Cardiac septum (tissue), 1 donor: ENCODE data around the gene SMARCAD1. TPM values are rescaled to one million over a fixed set of nuclear protein-coding genes. Genes with fewer than 3 reads are reported as not detected.

Experiments
- DNase-seq: peaks from one replicate; pipeline ENCODE4 v3.0.0-alpha.2; 2020; ENCODE audit warnings: low spot score
- intact Hi-C: fragments of 100-400 bp; cut with DNase I; formaldehyde crosslinking; loops from one replicate; pipeline ENCODE4 v1.14.0; 2022
- total RNA-seq: library from RNA; stranded (reverse); fragmentation: NEBNext Ultra II Directional; extraction: Animal tissue kit (Norgen Biotek cat#: 25700); gene quantifications from one replicate; pipeline ENCODE4 v1.2.1, GENCODE V29; 2021
- donor health status: DM: no; HTN: no; CAD: no.

Gene SMARCAD1
- total RNA-seq, 1 donor from 2014 or later: 11.8 TPM

DNA sequence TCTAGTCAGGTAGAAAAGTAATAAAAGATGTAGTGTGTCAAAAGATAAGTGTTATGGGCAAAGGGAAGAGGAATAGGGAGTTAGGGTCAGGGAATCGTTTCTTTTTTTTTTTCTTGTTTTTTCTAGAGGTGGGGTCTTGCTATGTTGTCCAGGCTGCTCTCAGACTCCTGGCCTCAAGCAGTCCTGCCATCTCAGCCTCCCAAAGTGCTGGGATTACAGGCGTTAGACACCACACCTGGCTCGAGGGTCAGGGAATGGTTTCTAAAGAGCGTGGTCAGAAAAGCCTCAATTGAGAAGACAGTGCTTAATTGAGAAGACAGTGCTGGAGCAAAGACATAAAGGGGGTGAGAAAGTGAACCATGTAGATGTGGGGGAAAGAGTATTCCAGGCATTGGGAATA lies 19.1 kb downstream of the SMARCAD1 start:
- intact Hi-C loops: no loop called here
- no peak for DNase-seq

DNA sequence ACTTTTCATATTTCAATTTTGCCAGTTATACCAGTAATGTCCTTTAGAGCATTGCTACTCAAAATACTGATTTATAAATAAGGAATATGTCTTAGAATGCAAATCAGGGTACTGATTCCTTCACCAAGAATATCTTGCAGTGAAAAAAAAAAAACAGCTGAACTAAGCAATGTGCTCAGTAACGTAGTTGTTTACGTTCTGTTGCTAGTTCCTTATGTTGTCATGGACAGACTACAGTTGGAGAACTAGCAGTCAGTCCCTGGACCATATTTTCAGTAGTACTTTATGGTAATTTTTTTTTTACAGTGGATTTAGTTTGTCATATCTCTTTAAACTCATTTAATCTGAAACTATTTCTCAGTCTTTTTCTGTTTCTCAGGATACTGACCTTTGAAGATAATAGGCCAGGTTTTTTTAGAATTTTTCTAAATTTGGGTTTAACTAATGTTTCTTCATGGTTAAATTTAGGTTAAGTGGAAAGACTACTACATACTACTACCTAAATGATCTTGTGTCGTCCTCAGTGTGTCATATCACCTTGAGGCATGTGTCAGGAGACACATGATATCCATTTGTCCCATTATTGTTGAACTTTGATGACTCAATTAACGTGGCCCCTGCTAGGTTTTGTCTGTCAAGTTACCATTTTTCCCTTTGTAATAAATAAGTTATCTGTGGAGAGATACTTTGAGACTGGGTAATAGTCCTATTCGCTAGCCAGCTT lies 21.0 kb downstream of the SMARCAD1 start:
- intact Hi-C loops: no loop called here
- no peak for DNase-seq

DNA sequence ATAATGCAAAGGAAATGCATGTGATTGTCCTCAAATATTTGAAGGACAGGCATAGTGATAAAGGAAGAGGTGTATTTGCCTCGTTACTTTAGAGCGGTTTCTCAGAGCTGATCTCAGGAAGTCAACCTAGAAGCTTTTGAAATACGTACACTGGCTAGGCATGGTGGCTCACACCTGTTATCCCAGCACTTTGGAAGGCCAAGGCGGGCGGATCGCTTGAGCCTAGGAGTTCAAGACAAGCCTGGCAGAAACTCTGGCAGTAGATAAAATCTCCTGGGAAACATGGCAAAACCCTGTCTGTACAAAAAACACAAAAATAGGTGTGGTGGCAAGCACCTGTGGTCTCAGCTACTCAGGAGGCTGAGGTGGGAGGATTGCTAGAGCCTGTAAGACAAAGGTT lies 24.9 kb downstream of the SMARCAD1 start:
- no peak for DNase-seq
- intact Hi-C loops: no loop called here

DNA sequence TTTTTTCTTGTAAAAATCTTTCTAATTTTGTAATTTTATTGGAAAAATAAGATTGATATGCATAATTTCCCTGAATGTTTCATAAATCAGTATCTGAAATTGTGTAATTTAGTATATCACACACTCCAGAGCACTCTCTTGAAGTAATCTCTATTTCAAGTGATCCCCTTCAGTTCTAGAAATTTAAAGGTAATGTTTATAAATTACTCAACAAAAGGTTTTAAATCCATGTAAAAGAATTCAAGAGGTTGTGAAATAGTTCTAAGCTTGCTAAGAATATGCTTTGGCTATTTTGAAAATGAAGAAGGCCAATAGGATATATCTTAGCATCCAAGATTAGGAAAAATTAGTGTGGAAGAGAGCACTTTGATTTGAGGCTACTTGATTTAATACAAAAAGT lies 28.2 kb downstream of the SMARCAD1 start:
- intact Hi-C loops: no loop called here
- no peak for DNase-seq

DNA sequence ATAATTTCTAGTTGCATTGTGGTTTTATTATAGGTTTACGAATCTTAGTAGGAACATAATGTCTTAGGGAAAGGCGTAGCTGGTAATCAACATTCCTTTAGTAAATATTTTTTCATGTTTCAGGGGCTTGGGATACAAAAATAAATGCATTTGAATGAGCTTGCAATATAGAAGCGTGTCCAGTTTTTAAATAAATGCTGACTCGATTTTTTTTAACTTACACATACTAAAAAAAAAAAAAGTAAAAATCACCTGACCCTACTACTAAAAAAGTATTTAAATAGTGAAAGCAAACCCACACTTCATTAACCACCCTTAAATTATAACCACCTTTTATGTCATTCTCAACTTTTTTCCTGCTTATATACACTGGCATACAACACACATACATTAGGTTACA lies 29.6 kb downstream of the SMARCAD1 start:
- intact Hi-C loops: no loop called here
- no peak for DNase-seq

DNA sequence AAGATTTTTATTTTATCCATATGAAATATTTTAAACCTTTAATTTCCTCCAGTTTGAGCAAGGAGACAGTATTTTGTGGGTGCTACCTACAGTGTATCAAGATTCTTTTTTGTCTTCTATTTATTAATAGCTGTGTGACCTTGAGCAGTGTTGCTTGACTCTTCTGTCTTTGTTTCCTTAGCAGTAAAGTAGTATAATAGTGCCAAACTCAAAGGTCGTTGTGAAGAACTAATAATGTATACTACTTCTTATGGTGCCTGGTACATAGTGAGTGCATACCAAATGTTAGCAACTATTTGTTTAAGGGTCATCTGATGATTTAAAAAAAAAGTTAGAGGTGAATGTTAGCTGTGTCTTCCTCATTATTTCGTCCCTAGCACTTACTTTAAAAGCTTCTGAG lies 30.5 kb downstream of the SMARCAD1 start:
- no peak for DNase-seq
- intact Hi-C loops: no loop called here

DNA sequence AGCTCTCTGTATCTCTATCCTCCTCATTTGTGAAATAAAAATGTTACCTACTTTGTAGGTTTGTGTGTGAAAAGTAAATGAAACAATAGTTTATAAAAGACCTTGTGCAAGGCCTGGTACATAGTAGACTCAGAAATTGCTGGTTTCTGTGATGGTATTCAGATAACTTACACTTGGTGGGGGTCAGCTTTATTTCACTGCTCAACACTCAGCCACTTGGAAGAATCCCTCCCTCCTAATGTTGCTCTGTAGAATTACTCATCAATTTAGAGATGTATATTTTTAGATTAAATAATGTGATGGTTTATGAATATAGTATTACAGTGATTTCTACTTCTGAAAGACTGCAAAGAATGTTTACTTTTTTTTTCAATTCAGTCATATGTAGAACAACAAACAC lies 32.7 kb downstream of the SMARCAD1 start:
- intact Hi-C loops: no loop called here

DNA sequence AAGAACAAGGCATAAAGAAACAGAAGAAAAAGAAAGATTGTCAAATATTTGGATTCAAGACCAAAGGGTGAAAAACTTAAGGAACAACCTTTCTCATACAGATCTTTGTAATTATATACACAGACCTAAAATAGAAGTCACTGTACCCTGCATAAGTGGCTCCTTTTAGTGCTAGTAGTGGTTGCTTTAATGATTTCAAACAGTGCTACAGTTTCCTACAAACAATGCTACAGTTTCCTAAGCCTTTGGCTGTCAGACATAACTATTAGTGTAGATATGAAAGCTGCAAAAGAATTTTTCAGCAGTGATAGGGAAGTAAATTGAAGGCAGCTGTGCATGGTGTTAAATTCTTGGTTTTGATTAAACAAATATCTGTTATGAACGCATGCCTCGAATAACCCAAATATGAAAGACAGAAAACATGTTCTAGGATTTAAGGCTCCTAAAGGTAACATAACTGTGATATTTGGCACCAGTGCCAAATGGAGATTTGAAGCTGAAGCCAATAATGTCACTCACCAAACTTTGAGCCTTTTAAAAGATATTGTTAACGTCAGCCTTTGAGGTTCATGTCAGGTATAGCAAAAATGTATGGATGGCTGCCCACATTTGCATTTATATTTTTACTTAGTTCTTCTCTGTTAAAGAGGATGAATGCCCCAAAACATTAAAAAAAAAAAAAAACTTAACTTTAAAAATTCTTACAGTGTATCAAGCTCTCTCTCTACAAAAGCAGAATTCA lies 36.6 kb downstream of the SMARCAD1 start:
- no peak for DNase-seq
- intact Hi-C loops: no loop called here

More for the DNA sequence above, 32.7 kb downstream of the SMARCAD1 start:
- DNase-seq: no peak

DNA sequence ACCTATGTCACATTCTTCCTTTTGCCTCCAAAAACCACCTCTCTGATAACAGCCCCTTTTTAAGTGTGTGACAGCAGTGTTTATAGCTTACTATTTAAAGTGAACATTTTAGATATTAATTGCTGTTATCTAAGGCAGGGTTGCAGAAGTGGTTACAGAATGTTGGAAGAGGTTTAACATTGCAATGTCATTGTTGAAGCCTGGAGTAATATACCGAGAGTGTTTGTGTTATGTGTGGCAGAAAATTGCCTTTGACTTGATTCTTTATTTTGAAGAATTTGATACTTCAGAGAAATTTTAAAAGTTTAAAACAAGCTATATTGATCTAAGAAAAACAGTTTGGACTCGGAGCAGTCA lies 37.1 kb downstream of the SMARCAD1 start:
- intact Hi-C loops: no loop called here
- DNase-seq: no peak

DNA sequence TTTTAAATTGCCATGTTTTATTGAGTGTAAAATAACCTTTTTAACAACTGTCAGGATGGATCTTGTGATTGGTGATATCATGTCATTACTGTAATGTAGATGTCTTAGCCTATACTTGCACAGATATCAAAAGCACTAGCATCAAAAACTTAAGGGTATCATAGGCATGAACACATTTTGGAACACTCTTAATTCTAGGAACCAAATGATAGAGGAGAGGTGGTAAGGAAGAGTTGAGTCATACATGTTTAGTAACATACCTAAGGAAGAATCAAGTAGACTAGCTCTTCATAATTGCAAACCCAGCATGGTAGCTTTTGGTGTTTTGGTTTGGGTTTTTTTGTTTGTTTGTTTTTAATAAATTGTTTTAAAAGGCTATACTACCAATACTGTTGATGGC lies 43.4 kb downstream of the SMARCAD1 start:
- intact Hi-C loops: loop anchor here (10.0 kb wide), 1 partner anchor 356 kb away; no protein-coding TSS in a partner anchor

DNA sequence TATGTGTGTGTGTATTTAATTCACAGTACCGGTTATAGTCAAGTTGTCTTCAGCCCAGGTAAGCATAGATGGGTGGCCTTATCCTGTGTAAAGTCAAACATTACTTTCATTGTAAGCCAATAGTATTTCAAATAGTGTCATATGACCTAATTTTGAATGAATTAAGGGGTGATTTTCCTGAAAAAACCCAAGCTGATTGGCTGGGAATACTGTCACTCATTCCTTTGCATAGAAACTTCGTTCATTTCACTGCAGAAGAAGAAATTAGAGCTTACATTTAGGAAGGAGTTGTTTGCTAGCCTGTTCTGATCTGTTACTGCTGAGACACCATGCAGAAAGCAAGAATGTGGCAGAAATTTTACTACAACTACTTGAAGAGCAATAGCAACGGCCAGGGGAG lies 45.4 kb downstream of the SMARCAD1 start:
- intact Hi-C loops: loop anchor here (10.0 kb wide), 1 partner anchor 358 kb away; no protein-coding TSS in a partner anchor
- DNase-seq: no peak

More for the DNA sequence above, 43.4 kb downstream of the SMARCAD1 start:
- DNase-seq: no peak

DNA sequence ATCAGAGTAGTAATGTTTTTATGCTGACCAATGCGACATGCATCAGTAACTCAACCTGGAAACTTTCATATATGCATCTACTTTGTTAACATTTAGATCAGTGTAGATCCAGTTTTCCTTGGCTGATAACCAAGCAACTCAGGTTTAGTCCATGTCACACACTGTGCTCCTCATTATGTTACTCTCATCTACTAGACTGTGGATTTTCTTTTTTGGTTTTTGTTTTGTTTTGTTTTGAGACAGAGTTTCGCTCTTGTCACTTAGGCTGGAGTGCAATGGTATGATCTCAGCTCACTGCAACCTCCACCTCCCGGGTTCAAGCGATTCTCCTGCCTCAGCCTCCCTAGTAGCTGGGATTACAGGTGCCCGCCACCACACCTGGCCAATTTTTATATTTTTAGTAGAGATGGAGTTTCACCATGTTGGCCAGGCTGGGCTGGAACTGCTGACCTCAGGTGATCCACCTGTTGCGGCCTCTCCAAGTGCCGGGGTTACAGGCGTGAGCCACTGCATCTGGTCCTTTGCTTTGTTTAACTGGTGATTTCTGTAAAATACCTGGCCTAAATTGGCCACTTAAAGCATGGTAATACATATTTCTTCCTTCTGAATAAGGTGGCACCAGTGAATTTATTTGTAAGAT lies 48.6 kb downstream of the SMARCAD1 start:
- no peak for DNase-seq
- intact Hi-C loops: loop anchor here (5.0 to 10.0 kb wide), 2 partner anchors 361 to 464 kb away; no protein-coding TSS in a partner anchor

DNA sequence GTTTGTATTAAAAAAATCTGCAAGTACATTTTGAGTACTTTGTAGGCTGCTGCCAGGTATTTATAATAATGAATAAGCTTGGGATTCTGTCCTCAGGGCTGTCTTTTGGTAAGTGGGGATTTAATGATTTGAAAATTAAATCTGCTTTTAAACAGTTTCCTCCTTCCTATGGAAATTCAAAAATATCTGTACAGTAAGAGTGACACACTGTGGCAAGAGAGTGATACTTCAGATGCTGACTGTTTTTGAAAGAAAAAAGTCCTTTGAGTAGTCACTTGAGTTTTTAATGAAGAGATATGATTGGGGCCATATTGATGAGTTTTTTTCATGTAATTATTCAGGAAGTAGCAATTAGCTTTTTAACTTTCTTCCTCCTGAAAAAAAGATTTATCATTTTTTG lies 49.2 kb downstream of the SMARCAD1 start:
- intact Hi-C loops: loop anchor here (5.0 to 10.0 kb wide), 2 partner anchors 362 to 465 kb away; no protein-coding TSS in a partner anchor
- DNase-seq: no peak

DNA sequence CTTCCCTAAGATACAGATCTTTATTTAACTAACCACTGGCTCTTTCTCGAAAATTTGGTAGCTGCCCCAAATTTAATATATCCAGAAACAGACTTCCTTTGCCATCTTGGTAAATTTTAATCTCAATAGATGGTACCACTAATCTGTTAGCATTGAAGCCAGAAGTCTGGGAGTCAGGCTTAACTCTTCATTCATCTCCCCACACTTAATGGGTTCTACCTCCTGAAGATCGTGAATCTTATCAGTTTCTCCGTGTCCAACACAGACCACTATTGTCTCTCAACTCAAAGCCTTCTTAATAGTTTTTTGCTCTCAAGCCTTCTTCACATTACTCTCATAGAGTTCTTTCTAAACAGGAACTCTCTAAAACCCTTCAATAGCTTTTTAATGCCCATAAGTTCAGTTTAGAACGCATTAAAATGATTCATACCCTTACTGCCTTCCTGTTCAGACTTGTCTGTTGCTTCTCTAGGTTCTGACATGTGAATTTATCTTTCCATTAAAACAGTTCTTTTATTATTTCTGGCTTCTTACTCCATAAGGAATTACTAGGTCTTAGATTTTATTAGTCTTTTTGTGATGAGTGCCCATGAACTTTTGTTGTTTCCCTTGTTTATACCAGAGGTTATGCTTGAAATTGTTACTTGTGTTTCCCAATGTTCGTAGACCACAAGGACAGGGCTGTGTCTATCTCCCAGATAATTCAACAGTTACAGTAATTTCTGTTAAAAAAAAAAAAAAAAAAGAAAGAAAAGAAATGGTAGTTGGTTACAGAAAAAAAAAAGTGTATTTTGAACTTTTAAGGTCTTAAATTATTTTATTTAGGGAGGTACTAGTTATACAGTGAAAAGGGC lies 54.7 kb downstream of the SMARCAD1 start:
- intact Hi-C loops: no loop called here
- DNase-seq: no peak

DNA sequence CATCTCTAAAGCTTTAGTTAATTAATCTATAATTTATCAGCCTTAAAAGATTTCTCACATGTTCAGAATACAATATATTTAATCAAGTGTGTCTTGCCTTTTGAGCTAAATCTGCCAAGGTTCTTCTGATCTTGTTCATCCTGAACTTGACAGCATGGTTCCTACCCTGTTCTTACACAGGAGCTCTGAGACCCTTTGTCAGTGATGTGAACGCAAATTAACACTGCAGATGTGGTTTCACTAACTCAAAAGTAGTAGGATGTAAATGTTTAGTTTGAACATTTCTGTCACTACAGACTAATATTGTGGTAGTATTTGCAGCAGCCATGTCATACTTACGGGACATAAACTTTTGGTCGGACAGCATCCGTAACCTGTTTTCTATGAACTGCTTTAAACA lies 59.4 kb downstream of the SMARCAD1 start:
- DNase-seq: no peak
- intact Hi-C loops: no loop called here

DNA sequence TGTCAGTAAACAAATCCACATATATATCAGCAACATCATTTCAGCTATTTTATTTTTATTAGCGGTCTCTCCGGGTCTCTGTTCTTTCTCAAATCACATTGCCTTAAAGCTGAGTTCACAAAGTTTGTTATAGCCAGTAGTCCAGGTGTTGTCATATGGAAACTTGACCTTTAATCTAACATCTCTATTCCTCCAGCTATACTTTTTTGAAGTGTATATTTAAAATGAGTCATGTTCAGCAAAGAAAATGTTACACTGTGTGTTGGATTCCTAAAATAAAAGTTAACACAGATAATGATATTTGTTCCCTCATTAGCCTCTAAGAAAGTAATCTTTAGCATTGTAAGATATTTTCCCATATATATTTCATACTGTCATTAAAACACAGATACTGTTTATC lies 63.6 kb downstream of the SMARCAD1 start:
- DNase-seq: no peak
- intact Hi-C loops: no loop called here

DNA sequence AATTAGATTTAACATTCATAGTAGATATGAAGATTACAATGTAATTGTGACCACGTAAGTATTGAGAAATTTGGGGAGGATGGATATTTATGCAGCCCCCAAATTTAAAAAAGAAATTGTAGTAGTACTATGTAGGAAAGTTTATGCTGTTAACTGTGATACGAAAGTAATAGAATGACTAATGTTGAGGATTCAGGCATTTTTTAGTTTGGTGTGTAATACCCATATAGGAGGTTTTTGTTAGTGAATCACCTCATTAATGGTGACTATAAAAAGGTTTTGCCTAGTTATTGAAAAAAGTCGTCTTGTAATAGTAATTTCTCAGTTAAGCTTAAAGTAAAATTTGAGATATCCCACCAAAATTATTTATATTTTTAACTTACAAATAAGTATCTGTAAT lies 67.2 kb downstream of the SMARCAD1 start:
- no peak for DNase-seq
- intact Hi-C loops: no loop called here

DNA sequence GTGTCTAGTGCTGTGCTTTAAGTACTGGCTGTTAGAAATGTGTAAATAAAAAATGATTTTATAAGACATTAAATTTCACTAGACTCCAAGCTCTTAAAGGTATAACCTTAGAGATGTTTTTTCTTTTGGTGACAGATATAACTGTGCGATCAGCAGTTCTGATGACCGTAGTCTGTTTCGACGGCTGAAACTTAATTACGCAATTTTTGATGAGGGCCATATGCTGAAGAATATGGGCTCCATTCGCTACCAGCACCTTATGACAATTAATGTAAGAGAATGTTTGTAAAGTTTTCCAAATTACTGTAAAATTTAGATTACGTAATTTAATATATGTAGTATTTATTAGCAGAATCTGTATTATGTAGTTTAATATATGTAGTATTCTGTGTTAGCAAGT lies 68.5 kb downstream of the SMARCAD1 start:
- no peak for DNase-seq
- intact Hi-C loops: no loop called here

DNA sequence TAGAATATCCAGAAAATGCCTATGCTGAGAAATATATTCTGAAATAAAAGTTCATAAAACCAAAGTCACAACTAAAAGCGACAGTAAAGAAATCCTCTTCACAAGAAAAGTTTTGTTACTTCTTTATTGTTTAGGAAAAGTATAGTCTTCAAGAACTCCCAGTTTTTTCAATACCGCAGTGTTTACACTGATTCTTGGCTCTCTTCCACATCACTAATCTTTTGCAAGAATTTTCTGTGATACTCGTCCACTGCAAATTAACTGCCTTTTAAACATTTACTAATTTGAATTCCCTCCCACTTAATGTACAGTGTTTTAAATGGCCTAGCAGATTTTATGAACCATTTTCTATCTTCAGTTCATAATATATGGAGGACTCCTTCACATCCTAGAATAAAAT lies 69.9 kb downstream of the SMARCAD1 start:
- DNase-seq: no peak
- intact Hi-C loops: no loop called here

DNA sequence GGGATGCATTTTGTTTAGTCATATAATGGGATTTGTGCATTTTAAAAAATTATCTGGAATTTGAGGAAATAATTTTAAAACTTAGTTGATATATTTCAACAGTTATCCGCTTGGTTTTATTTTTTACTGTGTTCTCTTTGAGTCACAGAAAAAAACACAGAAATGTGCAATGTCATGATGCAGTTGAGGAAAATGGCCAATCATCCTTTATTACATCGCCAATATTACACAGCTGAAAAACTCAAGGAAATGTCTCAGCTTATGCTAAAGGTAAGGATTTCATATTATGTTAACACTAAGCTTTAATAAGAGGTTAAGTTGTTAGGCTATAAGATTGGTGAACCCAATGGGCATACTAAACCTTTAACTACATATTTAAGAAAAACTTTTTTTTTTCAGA lies 71.1 kb downstream of the SMARCAD1 start:
- intact Hi-C loops: no loop called here
- no peak for DNase-seq
